NCI-H345 treated with DMSO at 0.1 percent for 48 hours (cell line): ENCODE data around the gene SPOCK1.

ENCODE experiments used
- DNase-seq: peaks from one replicate; lab custom pipeline; 2025; ENCODE audit not compliant: unreplicated experiment; lab: John Stamatoyannopoulos, UW

Gene SPOCK1

GRCh38 chr5:137496919-137497318, 2.2 kb downstream of the SPOCK1 start:
- DNase-seq = no peak

- no peak for DNase-seq
Observed at GRCh38 chr5:137492331-137492730, 6.8 kb downstream of the SPOCK1 start.

- DNase-seq = no peak
Observed at GRCh38 chr5:137491121-137491520, 8.0 kb downstream of the SPOCK1 start.

DNA sequence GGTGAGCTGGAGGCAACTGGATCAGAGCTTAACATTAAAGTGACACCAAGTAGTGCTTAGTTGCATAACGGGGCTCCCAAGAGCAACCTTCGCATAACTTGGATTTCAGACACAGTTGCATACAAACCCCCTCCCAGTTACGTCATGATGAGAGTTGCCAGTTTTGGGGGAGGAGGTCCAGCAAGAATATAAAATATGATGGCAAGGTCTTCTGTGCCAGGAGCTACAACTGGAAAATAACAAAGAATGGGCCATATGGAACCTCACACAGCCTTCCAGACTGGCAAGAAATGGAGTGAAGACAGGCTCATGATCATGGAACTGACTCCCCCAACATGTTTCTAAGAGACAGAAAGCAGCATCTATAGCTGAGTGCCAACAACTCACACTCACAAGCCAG, 8.5 kb downstream of the SPOCK1 start:
- DNase-seq = no peak

DNA sequence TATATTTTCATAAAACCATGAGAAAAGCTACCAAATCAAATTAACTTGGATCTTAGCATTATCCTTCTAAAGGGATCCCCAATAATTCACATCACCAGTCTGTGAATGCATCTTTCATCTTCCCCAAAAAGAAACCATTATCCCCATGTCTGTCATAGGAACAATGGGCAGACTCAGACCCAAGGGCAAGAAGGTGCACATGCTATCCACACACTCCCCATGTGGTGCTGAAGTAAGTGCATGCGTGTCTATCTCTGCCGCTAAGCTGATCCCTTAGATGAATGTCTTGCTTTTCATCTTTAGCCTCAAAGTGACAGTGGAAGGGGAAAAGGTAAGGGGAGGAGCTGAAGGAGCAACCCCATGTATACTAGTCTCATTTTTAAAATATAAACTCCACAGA, 10.2 kb downstream of the SPOCK1 start:
- DNase-seq = no peak

DNA sequence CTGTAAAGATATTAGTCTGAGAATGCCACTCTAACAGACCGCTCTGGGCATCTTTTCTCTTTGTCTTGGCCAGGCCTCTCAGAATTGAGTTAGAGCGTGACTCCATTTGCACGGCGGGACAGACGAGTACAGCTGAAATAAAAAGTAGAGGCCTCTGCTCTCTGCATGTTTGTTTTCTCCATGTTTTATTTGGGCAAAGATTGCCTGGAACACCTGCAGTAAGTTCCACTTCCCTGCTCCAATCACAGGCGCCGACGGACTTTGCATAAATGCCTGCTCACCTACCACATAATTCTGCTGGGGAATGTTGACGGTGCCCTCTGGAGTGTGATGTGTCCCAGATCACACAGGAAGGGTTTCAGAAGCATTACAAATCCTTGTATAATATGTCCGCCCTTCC, 10.6 kb downstream of the SPOCK1 start:
- peak; percentile 13 for DNase-seq

- DNase-seq = no peak
Observed at GRCh38 chr5:137487600-137487999, 11.5 kb downstream of the SPOCK1 start.

DNA sequence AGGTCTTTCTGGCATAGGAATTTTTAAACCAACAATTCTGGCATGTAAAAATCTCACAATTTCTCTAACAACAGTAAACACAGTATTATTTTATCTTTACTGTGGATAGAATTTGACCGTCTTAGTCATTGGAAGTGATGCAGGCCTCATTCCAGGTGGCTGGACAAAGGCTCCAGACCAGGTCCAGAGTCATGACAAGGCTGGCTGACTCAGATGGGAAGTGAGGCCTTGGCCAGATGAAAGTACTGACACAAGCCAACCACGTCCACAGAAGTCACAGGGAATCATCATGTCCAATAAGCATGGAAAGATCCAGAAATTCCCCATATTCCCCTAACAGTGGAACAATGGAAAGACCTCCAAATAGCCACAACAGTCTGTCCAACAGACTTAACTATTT, 12.4 kb downstream of the SPOCK1 start:
- no peak for DNase-seq

- no peak for DNase-seq
Observed at GRCh38 chr5:137481596-137481995, 17.5 kb downstream of the SPOCK1 start.

DNA sequence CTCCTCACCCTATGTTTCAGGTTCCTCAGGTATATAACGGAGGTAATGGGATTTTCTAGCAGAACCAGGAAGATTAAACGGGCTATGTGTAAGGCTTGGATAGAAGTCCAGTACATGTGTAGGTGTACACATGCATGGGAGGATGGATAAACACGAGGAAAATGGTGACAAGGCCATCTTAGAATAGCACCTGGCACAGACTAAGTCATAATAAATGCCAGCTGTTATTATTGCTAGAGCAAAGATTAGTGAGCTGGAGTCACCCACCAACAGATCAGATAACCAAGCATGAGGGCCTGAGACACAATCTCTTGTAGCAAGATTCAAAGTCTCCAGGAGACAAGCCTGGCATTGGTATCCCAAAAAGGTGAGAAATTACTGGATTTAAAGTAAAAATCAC, 21.1 kb downstream of the SPOCK1 start:
- no peak for DNase-seq

- no peak for DNase-seq
Observed at GRCh38 chr5:137470921-137471220, 28.3 kb downstream of the SPOCK1 start.

- DNase-seq = no peak
Observed at GRCh38 chr5:137470111-137470920, 28.8 kb downstream of the SPOCK1 start.

- DNase-seq = no peak
Observed at GRCh38 chr5:137466889-137467288, 32.2 kb downstream of the SPOCK1 start.

- no peak for DNase-seq
Observed at GRCh38 chr5:137465930-137466329, 33.2 kb downstream of the SPOCK1 start.

GRCh38 chr5:137462816-137463520, 36.2 kb downstream of the SPOCK1 start:
- no peak for DNase-seq

DNA sequence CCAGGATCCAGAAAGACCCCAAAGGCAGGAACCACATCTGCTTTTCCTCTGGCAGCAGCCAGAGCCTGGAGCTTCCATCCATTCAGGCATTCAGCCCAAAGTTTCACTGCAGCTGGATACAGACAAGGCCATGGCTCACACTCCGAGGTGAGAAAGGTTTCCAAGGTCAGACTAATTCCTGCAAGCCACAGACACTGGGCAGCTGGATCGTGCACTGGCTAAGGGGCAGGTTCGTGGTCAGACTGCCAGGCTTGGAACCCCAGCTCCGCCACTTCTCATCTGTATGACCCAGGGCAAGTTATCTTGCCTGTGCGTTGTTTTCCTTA, 36.9 kb downstream of the SPOCK1 start:
- DNase-seq = no peak

DNA sequence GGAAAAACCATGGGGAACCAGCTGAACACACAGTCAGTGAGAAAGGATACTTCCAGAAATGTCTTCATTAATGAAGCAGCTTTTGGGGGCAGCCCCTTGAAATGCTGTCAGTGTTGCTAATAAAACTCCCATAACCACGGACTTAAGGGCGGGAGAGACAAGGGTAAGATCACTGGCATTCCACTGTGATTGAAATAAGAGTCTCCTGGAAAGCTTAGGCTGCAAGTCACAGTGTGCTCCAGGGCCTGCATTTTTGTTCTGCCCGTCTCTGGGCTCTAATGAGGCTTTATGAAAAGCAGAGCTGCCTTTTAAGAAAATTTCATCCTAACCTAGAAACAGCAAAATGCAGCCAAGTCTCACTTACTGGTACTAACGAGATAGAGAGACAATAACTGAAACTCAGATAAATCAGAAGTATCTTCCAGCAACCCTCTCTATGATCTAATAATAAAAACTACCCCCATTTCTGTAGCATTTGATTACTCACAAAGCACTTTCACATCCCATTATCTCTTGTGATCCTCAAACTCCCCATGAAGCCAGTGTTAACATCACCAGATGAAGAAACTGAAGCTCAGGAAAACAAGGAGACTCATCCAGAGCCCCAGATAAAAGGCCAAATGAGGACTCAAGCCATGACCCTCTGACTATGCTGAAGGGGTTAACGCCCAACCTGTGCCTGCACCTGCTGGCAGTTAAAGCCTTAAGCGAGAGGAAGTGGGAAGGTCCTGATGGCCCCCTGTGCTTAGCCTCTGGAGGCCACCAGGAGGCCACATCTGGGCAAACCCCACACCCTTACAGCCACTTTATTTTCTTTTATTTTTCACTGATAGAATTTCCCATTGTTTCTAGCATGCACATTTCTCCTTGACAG, 37.5 kb downstream of the SPOCK1 start:
- DNase-seq = no peak

DNA sequence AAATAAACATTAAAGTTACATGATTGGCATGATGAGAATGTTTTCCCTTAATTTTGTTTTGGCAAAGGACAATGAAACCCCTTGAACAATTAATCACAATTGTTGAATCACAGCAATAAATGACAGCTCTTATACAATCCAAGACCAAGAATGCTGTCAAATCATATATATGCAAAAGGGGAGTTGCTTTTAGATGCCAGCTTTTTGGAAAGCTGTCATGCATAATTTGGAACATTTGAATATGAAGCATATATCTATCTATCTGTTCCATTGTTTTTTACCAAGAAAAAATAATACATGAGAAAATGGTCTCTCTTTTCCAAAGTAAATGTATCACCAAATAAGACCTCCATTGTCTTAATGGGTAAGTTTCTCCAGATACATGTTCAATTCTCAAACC, 44.5 kb downstream of the SPOCK1 start:
- no peak for DNase-seq

- DNase-seq = no peak
Observed at GRCh38 chr5:137453483-137454080, 45.5 kb downstream of the SPOCK1 start.

GRCh38 chr5:137450759-137451158, 48.4 kb downstream of the SPOCK1 start:
- DNase-seq = no peak

DNA sequence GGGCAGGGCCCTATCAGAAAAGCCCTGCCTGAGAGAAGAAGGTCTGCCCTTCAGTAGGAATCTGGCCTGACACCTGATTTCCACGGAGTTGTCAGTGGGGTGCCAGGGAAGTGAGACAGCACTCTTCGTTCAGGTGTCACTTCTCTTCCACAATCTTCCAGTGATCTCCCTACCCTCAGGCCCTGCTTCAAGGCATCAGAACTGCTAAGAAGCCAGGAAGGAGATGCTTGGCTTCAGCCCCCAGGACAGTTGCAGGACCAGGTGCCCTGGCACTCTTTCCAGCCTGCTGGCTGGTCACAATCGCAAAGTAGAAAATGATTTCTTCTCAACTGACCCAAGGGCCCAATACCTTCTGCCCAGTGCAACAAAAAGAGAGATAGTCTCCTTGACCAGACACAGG, 50.3 kb downstream of the SPOCK1 start:
- DNase-seq = no peak

DNA sequence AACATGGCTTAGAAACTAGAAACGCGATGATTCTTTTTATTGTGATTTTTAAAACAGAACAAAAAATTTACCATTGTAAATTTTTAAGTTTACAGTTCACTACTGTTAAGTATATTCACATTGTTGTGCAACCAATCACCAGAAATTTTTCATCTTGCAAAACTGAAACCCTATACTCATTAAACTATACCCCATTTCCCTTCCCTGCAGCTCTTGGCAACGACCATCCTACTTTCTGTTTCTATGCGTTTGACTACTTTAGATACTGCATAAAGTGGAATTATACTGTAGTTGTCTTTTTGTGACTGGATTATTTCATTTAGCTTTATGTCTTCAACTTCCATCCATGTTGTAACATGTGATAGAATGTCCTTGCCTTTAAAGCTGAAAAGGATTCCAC, 52.5 kb downstream of the SPOCK1 start:
- DNase-seq = no peak
